Right lobe of liver (tissue), 6 donors: ENCODE measurements around the gene DCDC1. TPM values are rescaled to one million over a fixed set of nuclear protein-coding genes. Genes with fewer than 3 reads are reported as not detected.
A peak's percentile ranks its signal among the peaks of the same experiment; 100 is the strongest.

Experiments used
- ATAC-seq, 4 donors: fragments of 200-7000 bp; cut with Tn5 transposase; one replicate each; pipeline ENCODE4 v1.9.1; 2020; ENCODE audit warnings: mild to moderate bottlenecking in 4 of 4, moderate library complexity in 4 of 4
- DNase-seq, 3 donors: peaks; one replicate each; pipeline ENCODE4 v3.0.0-alpha.2; 2020
- H3K27ac ChIP-seq, 3 donors: fragments of 200-600 bp; one replicate each; pipeline ENCODE4 v1.8.0; 2022
- H3K27me3 ChIP-seq, 2 donors: fragments of 200-600 bp; one replicate each; pipeline ENCODE4 v1.8.0; 2022
- H3K36me3 ChIP-seq, 4 donors: fragments of 200-600 bp; sonication (generic) in 1 of 4; one replicate each; pipeline versions ENCODE4 v1.5.1 to v1.8.0; 2017 to 2022; ENCODE audit warnings: control low read depth in 1 of 4
- H3K4me1 ChIP-seq, 4 donors: fragments of 200-600 bp; sonication (generic) in 1 of 4; one replicate each; pipeline versions ENCODE4 v1.5.1 to v1.8.0; 2017 to 2022; ENCODE audit warnings: control low read depth in 1 of 4
- H3K4me3 ChIP-seq, 3 donors: fragments of 200-600 bp; one replicate each; pipeline ENCODE4 v1.8.0; 2022
- H3K9me3 ChIP-seq, 4 donors: fragments of 200-600 bp; sonication (generic) in 1 of 4; one replicate each; pipeline versions ENCODE4 v1.5.1 to v1.8.0; 2017 to 2022; ENCODE audit warnings: control low read depth in 1 of 4
- CTCF ChIP-seq, 4 donors: fragments of 200-600 bp in 3 of 4; fragments of 450-650 bp in 1 of 4; IDR thresholded peaks; one replicate each; pipeline versions ENCODE4 v1.5.1 to v1.8.0; 2016 to 2022; ENCODE audit warnings: antibody characterized with exemption in 4 of 4, mild to moderate bottlenecking in 2 of 4
- POLR2A ChIP-seq: fragments of 450-650 bp; IDR thresholded peaks from one replicate; pipeline ENCODE4 v1.6.1; 2017; ENCODE audit warnings: antibody characterized with exemption, mild to moderate bottlenecking
- WGBS: methylation state at CpG from one replicate; pipeline ENCODE4 v1.1.6; 2018; ENCODE audit warnings: low coverage, low lambda C conversion rate; ENCODE audit not compliant: insufficient coverage; ENCODE audit errors: missing lambda C conversion rate; 5-methylcytosine and 5-hydroxymethylcytosine counted together
- intact Hi-C, 2 donors: fragments of 100-400 bp; cut with DNase I; formaldehyde crosslinking; loops; one replicate each; pipeline versions ENCODE4 v1.11.2 to v1.14.1; 2022
- total RNA-seq, 6 experiments: library from RNA; depleted of rRNA in 2 of 6; stranded (reverse); fragments of >200 nt in 2 of 6; fragmentation: NEBNext Ultra II Directional in 3 of 6; extraction: Animal tissue kit (Norgen Biotek cat#: 25700) in 3 of 6; gene quantifications; one replicate each; pipeline versions ENCODE4 v1.1.0 to v1.2.4, GENCODE V29; 2016 to 2023
- donor health status: DM: no; HTN: yes; CAD: no.
- donor health status: DM: no; HTN: no; CAD: no.
- donor health status: DM: no; HTN: no; CAD: no.
- donor health status: DM: no; HTN: yes; CAD: no.
- donor health status: DM: no; HTN: yes; CAD: no.

Gene DCDC1
- total RNA-seq, 6 experiments from 2014 or later = 1.9 to 4.8 (median 2.6) TPM

- no peaks in the 10 kb centered on the region for H3K4me1 ChIP-seq
- H3K27me3 ChIP-seq = no peaks in the 10 kb centered on the region
- TF ChIP-seq POLR2A (no peak), CTCF (IDR thresholded peaks at IDR 0.05) (no peak)
- DNase-seq (no peak), ATAC-seq (peak in 3 of 4 donors; percentile 30 to 58 (median 46))
- no peaks in the 10 kb centered on the region for H3K36me3 ChIP-seq
- no peak overlapping the region for H3K27ac ChIP-seq
- H3K4me3 ChIP-seq = no peak overlapping the region
- H3K9me3 ChIP-seq = no peaks in the 10 kb centered on the region
- intact Hi-C loops = no loop called here
- 45% methylated on average over 2 of the region's 2 CpGs for WGBS
Observed at GRCh38 chr11:30868626-30869081, 500.9 kb downstream of the DCDC1 start.

GRCh38 chr11:30863209-30863608 is 506.3 kb downstream of the DCDC1 start:
- ATAC-seq (no peak), DNase-seq (no peak)
- Histone ChIP-seq H3K27ac (no peak overlapping the region), H3K27me3 (no peaks in the 10 kb centered on the region), H3K4me3 (no peak overlapping the region), H3K9me3 (no peaks in the 10 kb centered on the region), H3K4me1 (no peaks in the 10 kb centered on the region), H3K36me3 (no peaks in the 10 kb centered on the region)
- 44% methylated on average over 2 of the region's 2 CpGs for WGBS
- intact Hi-C loops = no loop called here
- no peak for TF ChIP-seq CTCF (IDR thresholded peaks at IDR 0.05)

GRCh38 chr11:30861531-30861930 is 508.0 kb downstream of the DCDC1 start:
- H3K27ac ChIP-seq = no peak overlapping the region
- no peaks in the 10 kb centered on the region for H3K4me1 ChIP-seq
- TF ChIP-seq CTCF (IDR thresholded peaks at IDR 0.05) = no peak
- TF ChIP-seq POLR2A = no peak
- 28% methylated on average over 7 of the region's 7 CpGs for WGBS
- ATAC-seq = peak in 2 of 4 donors; percentile 38
- no peak for DNase-seq
- H3K36me3 ChIP-seq = no peaks in the 10 kb centered on the region
- H3K9me3 ChIP-seq = no peaks in the 10 kb centered on the region
- no peak overlapping the region for H3K4me3 ChIP-seq
- H3K27me3 ChIP-seq = no peaks in the 10 kb centered on the region
- intact Hi-C loops = no loop called here

DNA sequence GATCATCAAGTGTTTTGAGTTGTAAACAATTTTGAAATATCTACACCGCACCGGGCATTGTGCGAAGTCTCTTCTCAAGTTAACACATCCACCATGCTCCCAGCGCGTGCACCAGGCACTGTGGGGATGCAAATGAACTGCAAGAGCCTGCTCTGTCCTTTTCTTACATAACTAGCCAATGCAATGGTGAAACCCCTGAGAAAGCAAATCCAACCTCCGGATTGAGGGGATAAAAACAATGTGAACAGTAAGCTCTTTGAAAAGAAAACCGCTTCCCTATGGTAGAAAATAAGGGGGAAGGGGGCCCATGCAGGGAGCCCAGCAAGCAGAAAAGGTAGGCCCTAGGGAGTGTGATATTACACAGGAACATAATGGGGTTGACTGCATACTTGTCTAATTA is 508.5 kb downstream of the DCDC1 start:
- Histone ChIP-seq H3K27ac (no peak overlapping the region), H3K27me3 (no peaks in the 10 kb centered on the region), H3K4me3 (no peak overlapping the region), H3K4me1 (no peaks in the 10 kb centered on the region), H3K36me3 (no peaks in the 10 kb centered on the region), H3K9me3 (no peaks in the 10 kb centered on the region)
- 24% methylated on average over 7 of the region's 7 CpGs for WGBS
- intact Hi-C loops = no loop called here
- peak; percentile 61 to 80 (median 72) for DNase-seq
- TF ChIP-seq POLR2A = no peak
- no peak for TF ChIP-seq CTCF (IDR thresholded peaks at IDR 0.05)
- ATAC-seq = peak; percentile 76 to 96 (median 88)

DNA sequence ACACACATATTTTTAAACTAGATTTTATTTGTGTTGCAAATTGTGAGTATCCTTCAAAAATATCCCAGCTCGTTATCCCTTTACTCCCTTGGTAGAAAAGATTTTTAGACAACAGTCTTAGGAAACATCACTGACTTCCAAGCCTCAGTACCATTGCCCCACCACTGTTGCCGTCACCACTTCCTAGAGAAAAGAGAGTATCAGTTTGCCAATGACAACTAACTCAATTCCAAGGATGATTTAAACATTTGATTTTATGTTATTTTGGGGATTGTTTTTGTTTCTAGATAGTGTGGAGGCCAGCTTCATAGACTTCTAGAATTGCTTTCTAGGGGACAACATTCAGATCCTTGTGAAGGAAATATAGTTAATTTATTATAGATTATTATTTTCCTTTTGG is 509.4 kb downstream of the DCDC1 start:
- Histone ChIP-seq H3K36me3 (no peaks in the 10 kb centered on the region), H3K4me1 (no peaks in the 10 kb centered on the region), H3K4me3 (no peak overlapping the region), H3K9me3 (no peaks in the 10 kb centered on the region), H3K27ac (no peak overlapping the region), H3K27me3 (no peaks in the 10 kb centered on the region)
- intact Hi-C loops = no loop called here
- no peak for ATAC-seq
- DNase-seq = no peak
- 62% methylated on average over 2 of the region's 2 CpGs for WGBS
- TF ChIP-seq POLR2A = no peak
